Body of pancreas (tissue), 4 donors: ENCODE measurements around the gene CCM2. TPM values are rescaled to one million over a fixed set of nuclear protein-coding genes. Genes with fewer than 3 reads are reported as not detected.
A peak's percentile ranks its signal among the peaks of the same experiment; 100 is the strongest.

Experiments used
- ATAC-seq: fragments of 150-250 bp; one replicate; pipeline ENCODE4 v1.9.1; 2016
- DNase-seq, 4 donors: peaks; one replicate each; pipeline ENCODE4 v3.0.0-alpha.2; 2019
- H3K27ac ChIP-seq, 4 donors: fragments of 200-600 bp; sonication (generic); 1 replicate in 3 of 4; 2 replicates in 1 of 4; pipeline versions ENCODE4 v1.5.1 to v1.6.1; 2016 to 2019; ENCODE audit warnings: mild to moderate bottlenecking in 1 of 4, mixed read lengths in 1 of 4, moderate library complexity in 1 of 4
- H3K27me3 ChIP-seq, 2 donors: fragments of 200-600 bp; sonication (generic); one replicate each; pipeline ENCODE4 v1.6.0; 2016; ENCODE audit warnings: mild to moderate bottlenecking in 1 of 2
- H3K36me3 ChIP-seq, 2 donors: fragments of 200-600 bp; sonication (generic); replicated peaks in 1 of 2; 2 replicates each; pipeline ENCODE4 v1.5.1; 2016; ENCODE audit warnings: low read depth in 2 of 2; ENCODE audit not compliant: insufficient read depth in 1 of 2
- H3K4me1 ChIP-seq: fragments of 200-600 bp; sonication (generic); one replicate; pipeline ENCODE4 v1.6.0; 2016
- H3K4me3 ChIP-seq, 2 donors: fragments of 200-600 bp; sonication (generic); 1 replicate in 1 of 2; 2 replicates in 1 of 2; pipeline ENCODE4 v1.5.1; 2016 to 2019
- H3K9me3 ChIP-seq, 3 donors: fragments of 200-600 bp; sonication (generic); 1 replicate in 2 of 3; 2 replicates in 1 of 3; pipeline ENCODE4 v1.5.1; 2016
- CTCF ChIP-seq, 7 experiments: fragments of 450-650 bp in 4 of 7; fragments of 200-600 bp in 3 of 7; sonication (generic) in 3 of 7; IDR thresholded peaks; one replicate each; pipeline ENCODE4 v1.5.1; 2016 to 2019; ENCODE audit warnings: antibody characterized with exemption in 7 of 7
- POLR2A ChIP-seq, 3 donors: fragments of 450-650 bp; IDR thresholded peaks; one replicate each; pipeline ENCODE4 v1.6.1; 2016; ENCODE audit warnings: antibody characterized with exemption in 3 of 3, mild to moderate bottlenecking in 2 of 3
- WGBS, 2 donors: methylation state at CpG; one replicate each; pipeline ENCODE4 v1.1.5; 2017; 5-methylcytosine and 5-hydroxymethylcytosine counted together
- intact Hi-C: fragments of 100-400 bp; cut with DNase I; formaldehyde crosslinking; loops from one replicate; pipeline ENCODE4 v1.15.1; 2023
- total RNA-seq, 2 donors: library from RNA; depleted of rRNA; stranded (reverse); fragments of >200 nt; gene quantifications; one replicate each; pipeline ENCODE4 v1.1.0, GENCODE V29; 2016

The CCM2 gene
- total RNA-seq, 2 donors from 2014 or later: 19.4 to 22.3 TPM

- intact Hi-C loops: loop anchor here (5.0 kb wide), 1 partner anchor 160 kb away; no protein-coding TSS in a partner anchor
- DNase-seq (no peak), ATAC-seq (no peak)
Observed at GRCh38 chr7:44972562-44972961, 27.4 kb upstream of the CCM2 start.

GRCh38 chr7:44973610-44974401 lies 26.2 kb upstream of the CCM2 start:
- WGBS, 2 donors: 40 to 80% methylated on average over 1 to 10 of the region's 10 CpGs
- Histone ChIP-seq H3K36me3 (no peaks in the 10 kb centered on the region), H3K27me3 (no peaks in the 10 kb centered on the region), H3K4me1 (peaks cover 5% of the 10 kb centered on the region), H3K9me3 (no peaks in the 10 kb centered on the region), H3K4me3 (no peak overlapping the region), H3K27ac (no peak overlapping the region)
- intact Hi-C loops: loop anchor here (5.0 kb wide), 1 partner anchor 158 kb away; no protein-coding TSS in a partner anchor
- TF ChIP-seq POLR2A (IDR thresholded peaks at IDR 0.05): no peak
- TF ChIP-seq CTCF (IDR thresholded peaks at IDR 0.05): peak; percentile 26 to 69 (median 46)
- peak; percentile 67 for ATAC-seq
- DNase-seq: peak; percentile 49 to 77 (median 64)

More at GRCh38 chr7:44972562-44972961, 27.4 kb upstream of the CCM2 start:
- H3K4me1 ChIP-seq: peaks cover 5% of the 10 kb centered on the region
- no peaks in the 10 kb centered on the region for H3K9me3 ChIP-seq
- no peaks in the 10 kb centered on the region for H3K27me3 ChIP-seq
- no peak for TF ChIP-seq CTCF (IDR thresholded peaks at IDR 0.05)
- no peak for TF ChIP-seq POLR2A (IDR thresholded peaks at IDR 0.05)
- H3K4me3 ChIP-seq: no peak overlapping the region
- no peaks in the 10 kb centered on the region for H3K36me3 ChIP-seq
- no peak overlapping the region for H3K27ac ChIP-seq
- WGBS, 2 donors: 54 to 60% methylated on average over 2 to 3 of the region's 3 CpGs

DNA sequence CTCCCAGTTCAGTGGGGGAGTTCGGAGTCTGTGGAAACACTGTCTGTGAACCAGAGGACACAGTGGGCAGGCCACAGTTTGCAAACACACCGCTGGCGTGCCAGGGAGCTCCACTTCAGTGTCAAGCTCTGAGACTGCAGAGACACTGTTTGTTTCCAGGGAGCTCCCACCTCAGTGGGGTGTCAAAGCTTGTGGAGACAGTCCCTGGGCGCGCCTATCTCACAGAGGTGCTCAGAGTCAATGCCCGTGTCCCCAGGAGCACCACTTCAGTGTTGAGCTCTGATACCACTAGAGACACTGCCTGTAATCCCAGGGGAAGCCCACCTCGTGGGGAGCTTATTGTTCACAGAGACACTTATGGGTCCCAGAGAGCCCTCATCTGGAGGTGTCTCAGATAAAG lies 25.5 kb upstream of the CCM2 start:
- no peak for DNase-seq
- 68 to 80% methylated on average over 2 to 7 of the region's 7 CpGs for WGBS, 2 donors
- intact Hi-C loops: loop anchor here (5.0 kb wide), 1 partner anchor 158 kb away; no protein-coding TSS in a partner anchor

GRCh38 chr7:44975331-44976039 lies 24.5 kb upstream of the CCM2 start:
- intact Hi-C loops: no loop called here
- WGBS, 2 donors: 81 to 89% methylated on average over 3 to 12 of the region's 12 CpGs
- H3K4me1 ChIP-seq: peaks cover 5% of the 10 kb centered on the region
- H3K27me3 ChIP-seq: no peaks in the 10 kb centered on the region
- no peak overlapping the region for H3K4me3 ChIP-seq
- no peaks in the 10 kb centered on the region for H3K36me3 ChIP-seq
- no peak overlapping the region for H3K27ac ChIP-seq
- ATAC-seq (no peak), DNase-seq (no peak)
- H3K9me3 ChIP-seq: no peaks in the 10 kb centered on the region
- TF ChIP-seq POLR2A (IDR thresholded peaks at IDR 0.05) (no peak), CTCF (IDR thresholded peaks at IDR 0.05) (no peak)

More for the DNA sequence above, 25.5 kb upstream of the CCM2 start:
- Histone ChIP-seq H3K4me1 (peaks cover 5% of the 10 kb centered on the region), H3K4me3 (no peak overlapping the region), H3K27me3 (no peaks in the 10 kb centered on the region), H3K9me3 (no peaks in the 10 kb centered on the region), H3K36me3 (no peaks in the 10 kb centered on the region), H3K27ac (no peak overlapping the region)
- TF ChIP-seq POLR2A (IDR thresholded peaks at IDR 0.05) (no peak), CTCF (IDR thresholded peaks at IDR 0.05) (no peak)
- no peak for ATAC-seq
